DOHH2 (cell line): ENCODE measurements around the gene RBM33.

Experiments
- H3F3A ChIP-seq: fragments of 200-600 bp; sonication (generic), shearing (Covaris generic); 2 replicates; pipeline ENCODE4 v1.6.0; 2016; ENCODE audit warnings: antibody characterized with exemption, mild to moderate bottlenecking; ENCODE audit not compliant: control insufficient read depth, insufficient read depth
- H3K27ac ChIP-seq: fragments of 200-600 bp; sonication (generic); 2 replicates; pipeline ENCODE4 v1.5.1; 2014; ENCODE audit warnings: low read depth, mild to moderate bottlenecking, low read length, moderate library complexity
- H3K27me3 ChIP-seq: fragments of 200-600 bp; sonication (generic); 2 replicates; pipeline ENCODE4 v1.6.1; 2014; ENCODE audit warnings: mild to moderate bottlenecking, low read length, mixed read lengths; ENCODE audit not compliant: control insufficient read depth
- H3K36me3 ChIP-seq: fragments of 200-600 bp; sonication (generic); 2 replicates; pipeline ENCODE4 v1.6.1; 2014; ENCODE audit warnings: mild to moderate bottlenecking, low read length, moderate library complexity, mixed read lengths; ENCODE audit not compliant: control insufficient read depth
- H3K4me1 ChIP-seq: fragments of 200-600 bp; sonication (generic); 2 replicates; pipeline ENCODE4 v1.6.1; 2014; ENCODE audit warnings: mild to moderate bottlenecking, low read length, mixed read lengths; ENCODE audit not compliant: control insufficient read depth
- H3K4me2 ChIP-seq: fragments of 200-600 bp; sonication (generic); 2 replicates; pipeline ENCODE4 v1.6.0; 2014; ENCODE audit warnings: mild to moderate bottlenecking, low read length, moderate library complexity
- H3K4me3 ChIP-seq: fragments of 200-600 bp; sonication (generic); 2 replicates; pipeline ENCODE4 v1.5.1; 2014; ENCODE audit warnings: mild to moderate bottlenecking, low read length, mixed read lengths
- H3K79me2 ChIP-seq: fragments of 200-600 bp; sonication (generic); 2 replicates; pipeline ENCODE4 v1.6.1; 2014; ENCODE audit warnings: mild to moderate bottlenecking, low read length, mixed read lengths; ENCODE audit not compliant: control insufficient read depth
- H3K9me2 ChIP-seq: fragments of 200-600 bp; sonication (generic); replicated peaks from 2 replicates; pipeline ENCODE4 v1.6.1; 2014; ENCODE audit warnings: mild to moderate bottlenecking, low read length, mixed read lengths; ENCODE audit not compliant: control insufficient read depth
- H3K9me3 ChIP-seq: fragments of 200-600 bp; sonication (generic); 2 replicates; pipeline ENCODE4 v1.6.1; 2014; ENCODE audit warnings: antibody characterized with exemption, low read length, mixed read lengths; ENCODE audit not compliant: control insufficient read depth, insufficient read depth
- H4K20me1 ChIP-seq: fragments of 200-600 bp; sonication (generic); 2 replicates; pipeline ENCODE4 v1.6.0; 2014; ENCODE audit warnings: low read depth, mild to moderate bottlenecking, antibody characterized with exemption, low read length, moderate library complexity; ENCODE audit not compliant: control insufficient read depth, insufficient read depth
- EZH2phosphoT487 ChIP-seq: fragments of 200-600 bp; sonication (generic); IDR thresholded peaks from 2 replicates; pipeline ENCODE4 v1.6.1; 2017; ENCODE audit warnings: borderline replicate concordance, mild to moderate bottlenecking, antibody characterized with exemption, low read length, moderate library complexity, mixed read lengths
- TF ChIP-seq, protein P1 (sequence below): fragments of 200-600 bp; sonication (generic); IDR thresholded peaks from one replicate; pipeline ENCODE4 v1.5.1; 2014; ENCODE audit warnings: antibody characterized with exemption, mild to moderate bottlenecking, low read depth, low read length; ENCODE audit not compliant: poor library complexity, severe bottlenecking

Gene RBM33

DNA sequence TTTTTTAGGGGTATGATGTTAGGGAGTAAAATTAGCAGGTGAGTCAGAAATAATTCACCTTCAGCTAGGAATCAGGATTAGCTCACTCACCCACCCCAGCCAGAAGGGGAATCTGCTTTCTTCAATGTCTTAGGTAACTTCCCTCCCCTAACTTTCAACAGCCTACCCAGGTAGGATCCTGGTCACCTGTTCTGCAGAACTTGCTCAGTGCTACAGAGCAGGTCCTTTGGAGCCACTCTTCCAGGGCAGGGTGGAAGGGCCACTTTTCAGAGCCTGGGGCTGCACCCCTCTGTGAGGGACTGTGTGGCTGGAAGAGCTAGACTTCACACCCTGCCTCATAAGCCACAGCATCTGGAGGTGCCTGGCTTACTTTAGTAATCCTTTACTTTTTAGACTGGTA is 109.7 kb downstream of the RBM33 start:
- no peak for TF ChIP-seq EZH2phosphoT487
- TF ChIP-seq, protein P1, sequence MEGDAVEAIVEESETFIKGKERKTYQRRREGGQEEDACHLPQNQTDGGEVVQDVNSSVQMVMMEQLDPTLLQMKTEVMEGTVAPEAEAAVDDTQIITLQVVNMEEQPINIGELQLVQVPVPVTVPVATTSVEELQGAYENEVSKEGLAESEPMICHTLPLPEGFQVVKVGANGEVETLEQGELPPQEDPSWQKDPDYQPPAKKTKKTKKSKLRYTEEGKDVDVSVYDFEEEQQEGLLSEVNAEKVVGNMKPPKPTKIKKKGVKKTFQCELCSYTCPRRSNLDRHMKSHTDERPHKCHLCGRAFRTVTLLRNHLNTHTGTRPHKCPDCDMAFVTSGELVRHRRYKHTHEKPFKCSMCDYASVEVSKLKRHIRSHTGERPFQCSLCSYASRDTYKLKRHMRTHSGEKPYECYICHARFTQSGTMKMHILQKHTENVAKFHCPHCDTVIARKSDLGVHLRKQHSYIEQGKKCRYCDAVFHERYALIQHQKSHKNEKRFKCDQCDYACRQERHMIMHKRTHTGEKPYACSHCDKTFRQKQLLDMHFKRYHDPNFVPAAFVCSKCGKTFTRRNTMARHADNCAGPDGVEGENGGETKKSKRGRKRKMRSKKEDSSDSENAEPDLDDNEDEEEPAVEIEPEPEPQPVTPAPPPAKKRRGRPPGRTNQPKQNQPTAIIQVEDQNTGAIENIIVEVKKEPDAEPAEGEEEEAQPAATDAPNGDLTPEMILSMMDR: no peak
- Histone ChIP-seq H3F3A (peaks cover 34% of the 10 kb centered on the region), H3K79me2 (peaks cover 100% of the 10 kb centered on the region), H3K27me3 (no peaks in the 10 kb centered on the region), H3K9me2 (no peaks in the 10 kb centered on the region), H3K36me3 (peaks cover 75% of the 10 kb centered on the region), H3K27ac (peak overlapping the region; percentile 91), H4K20me1 (peaks cover 6% of the 10 kb centered on the region; the same call in 1 of the 2 replicates), H3K4me2 (peak overlapping the region; percentile 95), H3K4me3 (peak overlapping the region; percentile 73), H3K9me3 (no peaks in the 10 kb centered on the region), H3K4me1 (peaks cover 78% of the 10 kb centered on the region)

DNA sequence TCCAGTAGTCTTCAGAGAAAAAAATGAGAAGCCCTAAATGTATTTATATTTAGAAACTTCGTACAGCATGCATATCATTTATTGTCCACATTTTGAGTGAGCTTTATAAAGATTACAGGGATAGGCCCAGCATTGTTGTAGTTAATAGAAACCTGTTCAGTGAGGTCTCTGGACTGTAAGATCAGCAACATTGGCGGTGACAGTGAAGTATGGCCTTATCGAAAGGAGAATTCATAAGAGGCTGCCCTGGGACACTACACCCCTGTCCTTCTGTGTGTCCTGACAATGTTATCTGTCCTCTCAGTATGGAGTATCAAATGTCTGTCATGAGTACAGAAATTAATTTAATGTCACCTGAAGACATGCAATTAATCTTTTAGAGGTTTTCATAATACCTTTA is 110.6 kb downstream of the RBM33 start:
- H3K4me3 ChIP-seq: peak overlapping the region; percentile 73; the same call in 1 of the 2 replicates
- peaks cover 31% of the 10 kb centered on the region for H3F3A ChIP-seq
- peak overlapping the region; percentile 95 for H3K4me2 ChIP-seq
- H3K36me3 ChIP-seq: peaks cover 72% of the 10 kb centered on the region
- H4K20me1 ChIP-seq: peaks cover 6% of the 10 kb centered on the region; the same call in 1 of the 2 replicates
- H3K27ac ChIP-seq: peak overlapping the region; percentile 91; the same call in 1 of the 2 replicates
- TF ChIP-seq EZH2phosphoT487: no peak
- TF ChIP-seq, protein P1: no peak
- no peaks in the 10 kb centered on the region for H3K27me3 ChIP-seq
- no peaks in the 10 kb centered on the region for H3K9me2 ChIP-seq
- H3K4me1 ChIP-seq: peaks cover 73% of the 10 kb centered on the region
- H3K79me2 ChIP-seq: peaks cover 98% of the 10 kb centered on the region
- no peaks in the 10 kb centered on the region for H3K9me3 ChIP-seq

GRCh38 chr7:155756322-155756721 is 111.9 kb downstream of the RBM33 start:
- no peaks in the 10 kb centered on the region for H3K27me3 ChIP-seq
- no peaks in the 10 kb centered on the region for H3K9me2 ChIP-seq
- peaks cover 24% of the 10 kb centered on the region for H3F3A ChIP-seq
- H3K4me1 ChIP-seq: peaks cover 70% of the 10 kb centered on the region
- no peaks in the 10 kb centered on the region for H3K9me3 ChIP-seq
- no peak overlapping the region for H3K4me3 ChIP-seq
- peak overlapping the region; percentile 95 for H3K4me2 ChIP-seq
- H3K27ac ChIP-seq: no peak overlapping the region
- H3K79me2 ChIP-seq: peaks cover 98% of the 10 kb centered on the region
- H4K20me1 ChIP-seq: peaks cover 6% of the 10 kb centered on the region; the same call in 1 of the 2 replicates
- H3K36me3 ChIP-seq: peaks cover 72% of the 10 kb centered on the region
- TF ChIP-seq EZH2phosphoT487: no peak
- TF ChIP-seq, protein P1: no peak
